ENCODE results near the gene RAP1GAP. TPM values are rescaled to one million over a fixed set of nuclear protein-coding genes. Genes with fewer than 3 reads are reported as not detected.

Gene RAP1GAP
- total and polyA plus RNA-seq, 9 of the 15 experiments (the other 6 are each of a cell fraction or from before 2014, with no cell fraction given), result 0.29 to 30.2 (median 19.2) TPM

DNA sequence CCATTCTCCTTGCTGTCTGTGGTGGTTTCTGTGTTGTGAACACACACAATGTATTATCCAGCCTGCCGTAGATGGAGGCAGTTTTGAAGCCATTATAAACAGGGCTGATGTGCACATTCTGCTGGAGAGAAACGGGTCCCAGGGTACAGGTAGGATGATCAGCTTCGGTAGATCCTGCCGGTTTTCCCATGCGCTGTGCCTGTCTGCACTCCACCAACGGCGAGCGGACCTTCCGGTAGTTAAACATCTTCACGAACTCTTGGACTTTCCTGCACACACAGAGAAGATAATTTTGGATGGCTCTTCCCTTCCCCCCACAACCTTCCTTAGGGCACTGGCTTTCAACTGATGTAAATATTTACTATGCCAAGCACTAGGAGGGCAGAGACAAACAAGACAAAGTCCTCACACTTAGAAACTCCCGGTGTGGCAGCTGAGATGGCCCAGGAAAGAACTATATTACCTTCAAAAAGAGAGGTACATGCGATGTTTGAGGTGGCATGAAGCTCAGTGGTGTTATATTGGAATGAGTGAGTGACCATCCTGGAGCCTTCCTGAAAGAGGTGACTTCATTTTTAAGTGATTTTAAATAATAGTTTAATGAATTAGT lies 118.2 kb downstream of the RAP1GAP start:
- ChIA-PET POLR2A (interaction anchor here (0.6 to 1.4 kb wide), 4 partner anchors 9 to 206 kb away, joined by 3 to 5 read pairs (median 3); no protein-coding TSS in a partner anchor), CTCF (ENCODE audit: low intra/inter-chr PET ratio) (no interaction called here)
- no peak overlapping the region for H3K27ac ChIP-seq (ENCODE audit: extremely low read depth, low read depth, low read length)
- H3K36me3 ChIP-seq (ENCODE audit: control insufficient read depth, insufficient read depth, low read length), result no peaks in the 10 kb centered on the region
- H3K9ac ChIP-seq (ENCODE audit: insufficient read depth in 1 of 2, low read depth in 2 of 2, low read length in 2 of 2), result peak overlapping the region in 1 of 2 experiments; percentile 32; a peak in 1 of 4 replicates
- in situ Hi-C loops (cut with MboI), result no loop called here
- H2AFZ ChIP-seq (ENCODE audit: low read depth, low read length), result peak overlapping the region; percentile 83
- 34% methylated on average over 12 of the region's 12 CpGs for WGBS (ENCODE audit: insufficient coverage, low coverage, missing lambda C conversion rate)
- H3K9me1 ChIP-seq (ENCODE audit: control insufficient read depth, insufficient read depth, low read length), result no peaks in the 10 kb centered on the region
- ATAC-seq, result peak; percentile 28
- no peak overlapping the region for H3K4me3 ChIP-seq
- intact Hi-C loops (cut with micrococcal nuclease), result no loop called here
- no peaks in the 10 kb centered on the region for H3K79me2 ChIP-seq (ENCODE audit: control insufficient read depth, insufficient read depth, low read length)
- TF ChIP-seq ZFP36 (IDR thresholded peaks at IDR 0.05; ENCODE audit: low read depth, low read length, partially characterized antibody), result peak; percentile 1
- no peak for TF ChIP-seq TAF15 (IDR thresholded peaks at IDR 0.05; ENCODE audit: low read depth, low read length)
- TF ChIP-seq KDM5B (IDR thresholded peaks at IDR 0.05; ENCODE audit: insufficient replicate concordance, low read depth, low read length), result peak; percentile 45
- TF ChIP-seq, protein P1, sequence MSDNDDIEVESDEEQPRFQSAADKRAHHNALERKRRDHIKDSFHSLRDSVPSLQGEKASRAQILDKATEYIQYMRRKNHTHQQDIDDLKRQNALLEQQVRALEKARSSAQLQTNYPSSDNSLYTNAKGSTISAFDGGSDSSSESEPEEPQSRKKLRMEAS (CRISPR knock-in tag; IDR thresholded peaks at IDR 0.05), result 0 out of 2 replicates have a peak, but pooled peaks have one; percentile 17
- no peak for TF ChIP-seq ARID2 (IDR thresholded peaks at IDR 0.05)
- TF ChIP-seq ZFX (CRISPR knock-in tag; IDR thresholded peaks at IDR 0.05), result 0 out of 2 replicates have a peak, but pooled peaks have one; percentile 30
- peaks cover 28 to 65% of the 10 kb centered on the region in 2 experiments for H3K27me3 ChIP-seq (ENCODE audit: control insufficient read depth in 2 of 2, insufficient read depth in 2 of 2, low read length in 2 of 2)
- peak overlapping the region; percentile 42 for H3K4me2 ChIP-seq (ENCODE audit: insufficient read depth, low read length)
- BruUV-seq (replicated peaks), result no TSS peak
- no peaks in the 10 kb centered on the region for H4K20me1 ChIP-seq (replicated peaks; ENCODE audit: control insufficient read depth, insufficient read depth, low read length)
- no peak for FAIRE-seq
- H3K4me1 ChIP-seq (replicated peaks in 1 of 2; ENCODE audit: control insufficient read depth in 2 of 2, insufficient read depth in 2 of 2, low read length in 2 of 2), result peaks cover 2 to 14% of the 10 kb centered on the region in 2 experiments
- no peak for DNase-seq (ENCODE audit: extremely low read depth in 1 of 4, low spot score in 3 of 4)
- no peaks in the 10 kb centered on the region for H3K9me3 ChIP-seq (replicated peaks; ENCODE audit: control insufficient read depth, insufficient read depth, low read depth, low read length)

All from K562 (cell line).